Measurements from ENCODE around the gene PTPRE.

The PTPRE gene

GRCh38 chr10:128069351-128070051 lies 162.6 kb downstream of the PTPRE start:
- Histone ChIP-seq H3K4me3 (ENCODE audit: low read depth, low read length) (no peak overlapping the region), H3K9me3 (ENCODE audit: control insufficient read depth, insufficient read depth, low read depth, low read length) (no peaks in the 10 kb centered on the region), H3K36me3 (ENCODE audit: control insufficient read depth in 2 of 2, insufficient read depth in 1 of 2, low read length in 2 of 2) (peaks cover 5 to 60% of the 10 kb centered on the region in 2 experiments; a peak in 2 of 3 replicates), H3K27ac (ENCODE audit: extremely low read depth, low read depth, low read length) (no peak overlapping the region), H3K4me1 (ENCODE audit: control insufficient read depth, insufficient read depth, low read length) (no peaks in the 10 kb centered on the region)
- TF ChIP-seq ZNF2 (tag by site-specific recombination; IDR thresholded peaks at IDR 0.05) (peak; percentile 69; the same call in 1 of the 2 replicates), ZNF654 (tag by site-specific recombination; IDR thresholded peaks at IDR 0.05; ENCODE audit: low read depth) (peak; percentile 89), ZNF24 (tag by site-specific recombination; IDR thresholded peaks at IDR 0.05) (no peak)
- TF ChIP-seq, protein P1, sequence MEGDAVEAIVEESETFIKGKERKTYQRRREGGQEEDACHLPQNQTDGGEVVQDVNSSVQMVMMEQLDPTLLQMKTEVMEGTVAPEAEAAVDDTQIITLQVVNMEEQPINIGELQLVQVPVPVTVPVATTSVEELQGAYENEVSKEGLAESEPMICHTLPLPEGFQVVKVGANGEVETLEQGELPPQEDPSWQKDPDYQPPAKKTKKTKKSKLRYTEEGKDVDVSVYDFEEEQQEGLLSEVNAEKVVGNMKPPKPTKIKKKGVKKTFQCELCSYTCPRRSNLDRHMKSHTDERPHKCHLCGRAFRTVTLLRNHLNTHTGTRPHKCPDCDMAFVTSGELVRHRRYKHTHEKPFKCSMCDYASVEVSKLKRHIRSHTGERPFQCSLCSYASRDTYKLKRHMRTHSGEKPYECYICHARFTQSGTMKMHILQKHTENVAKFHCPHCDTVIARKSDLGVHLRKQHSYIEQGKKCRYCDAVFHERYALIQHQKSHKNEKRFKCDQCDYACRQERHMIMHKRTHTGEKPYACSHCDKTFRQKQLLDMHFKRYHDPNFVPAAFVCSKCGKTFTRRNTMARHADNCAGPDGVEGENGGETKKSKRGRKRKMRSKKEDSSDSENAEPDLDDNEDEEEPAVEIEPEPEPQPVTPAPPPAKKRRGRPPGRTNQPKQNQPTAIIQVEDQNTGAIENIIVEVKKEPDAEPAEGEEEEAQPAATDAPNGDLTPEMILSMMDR (tag by site-specific recombination; IDR thresholded peaks at IDR 0.05): peak; percentile 62
- CTCF ChIA-PET: interaction anchor here (0.5 to 4.9 kb wide), 43 partner anchors 9 to 506 kb away, joined by 3 to 57 read pairs (median 5); partner anchors contain the start of genes CLRN3 and PTPRE
- POLR2A ChIA-PET: interaction anchor here (0.6 to 1.0 kb wide), 2 partner anchors 34 to 49 kb away, joined by 3 to 5 read pairs; no protein-coding TSS in a partner anchor

- CTCF ChIA-PET: interaction anchor here (1.2 to 4.9 kb wide), 13 partner anchors 8 to 507 kb away, joined by 3 to 57 read pairs (median 9); partner anchors contain the start of gene PTPRE
- H3K4me1 ChIP-seq (ENCODE audit: control insufficient read depth, insufficient read depth, low read length): no peaks in the 10 kb centered on the region
- POLR2A ChIA-PET: no interaction called here
- no peak for TF ChIP-seq ZNF623 (tag by site-specific recombination; IDR thresholded peaks at IDR 0.05)
- TF ChIP-seq ZNF654 (tag by site-specific recombination; IDR thresholded peaks at IDR 0.05; ENCODE audit: low read depth): no peak
- TF ChIP-seq, protein P2, sequence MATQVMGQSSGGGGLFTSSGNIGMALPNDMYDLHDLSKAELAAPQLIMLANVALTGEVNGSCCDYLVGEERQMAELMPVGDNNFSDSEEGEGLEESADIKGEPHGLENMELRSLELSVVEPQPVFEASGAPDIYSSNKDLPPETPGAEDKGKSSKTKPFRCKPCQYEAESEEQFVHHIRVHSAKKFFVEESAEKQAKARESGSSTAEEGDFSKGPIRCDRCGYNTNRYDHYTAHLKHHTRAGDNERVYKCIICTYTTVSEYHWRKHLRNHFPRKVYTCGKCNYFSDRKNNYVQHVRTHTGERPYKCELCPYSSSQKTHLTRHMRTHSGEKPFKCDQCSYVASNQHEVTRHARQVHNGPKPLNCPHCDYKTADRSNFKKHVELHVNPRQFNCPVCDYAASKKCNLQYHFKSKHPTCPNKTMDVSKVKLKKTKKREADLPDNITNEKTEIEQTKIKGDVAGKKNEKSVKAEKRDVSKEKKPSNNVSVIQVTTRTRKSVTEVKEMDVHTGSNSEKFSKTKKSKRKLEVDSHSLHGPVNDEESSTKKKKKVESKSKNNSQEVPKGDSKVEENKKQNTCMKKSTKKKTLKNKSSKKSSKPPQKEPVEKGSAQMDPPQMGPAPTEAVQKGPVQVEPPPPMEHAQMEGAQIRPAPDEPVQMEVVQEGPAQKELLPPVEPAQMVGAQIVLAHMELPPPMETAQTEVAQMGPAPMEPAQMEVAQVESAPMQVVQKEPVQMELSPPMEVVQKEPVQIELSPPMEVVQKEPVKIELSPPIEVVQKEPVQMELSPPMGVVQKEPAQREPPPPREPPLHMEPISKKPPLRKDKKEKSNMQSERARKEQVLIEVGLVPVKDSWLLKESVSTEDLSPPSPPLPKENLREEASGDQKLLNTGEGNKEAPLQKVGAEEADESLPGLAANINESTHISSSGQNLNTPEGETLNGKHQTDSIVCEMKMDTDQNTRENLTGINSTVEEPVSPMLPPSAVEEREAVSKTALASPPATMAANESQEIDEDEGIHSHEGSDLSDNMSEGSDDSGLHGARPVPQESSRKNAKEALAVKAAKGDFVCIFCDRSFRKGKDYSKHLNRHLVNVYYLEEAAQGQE (tag by site-specific recombination; IDR thresholded peaks at IDR 0.05): no peak
- no peak for TF ChIP-seq ZBTB44 (tag by site-specific recombination; IDR thresholded peaks at IDR 0.05)
- no peak for TF ChIP-seq ZNF10 (tag by site-specific recombination; IDR thresholded peaks at IDR 0.05)
- TF ChIP-seq PRDM4 (tag by site-specific recombination; IDR thresholded peaks at IDR 0.05): no peak
- TF ChIP-seq ZNF558 (tag by site-specific recombination; IDR thresholded peaks at IDR 0.05): no peak
- TF ChIP-seq ZNF707 (tag by site-specific recombination; IDR thresholded peaks at IDR 0.05): no peak
- TF ChIP-seq ZNF658 (tag by site-specific recombination; IDR thresholded peaks at IDR 0.05): no peak
- no peak for TF ChIP-seq ZNF548 (tag by site-specific recombination; IDR thresholded peaks at IDR 0.05)
- TF ChIP-seq, protein P3, sequence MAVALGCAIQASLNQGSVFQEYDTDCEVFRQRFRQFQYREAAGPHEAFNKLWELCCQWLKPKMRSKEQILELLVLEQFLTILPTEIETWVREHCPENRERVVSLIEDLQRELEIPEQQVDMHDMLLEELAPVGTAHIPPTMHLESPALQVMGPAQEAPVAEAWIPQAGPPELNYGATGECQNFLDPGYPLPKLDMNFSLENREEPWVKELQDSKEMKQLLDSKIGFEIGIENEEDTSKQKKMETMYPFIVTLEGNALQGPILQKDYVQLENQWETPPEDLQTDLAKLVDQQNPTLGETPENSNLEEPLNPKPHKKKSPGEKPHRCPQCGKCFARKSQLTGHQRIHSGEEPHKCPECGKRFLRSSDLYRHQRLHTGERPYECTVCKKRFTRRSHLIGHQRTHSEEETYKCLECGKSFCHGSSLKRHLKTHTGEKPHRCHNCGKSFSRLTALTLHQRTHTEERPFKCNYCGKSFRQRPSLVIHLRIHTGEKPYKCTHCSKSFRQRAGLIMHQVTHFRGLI (tag by site-specific recombination; IDR thresholded peaks at IDR 0.05): no peak
- no peak for TF ChIP-seq ZNF677 (tag by site-specific recombination; IDR thresholded peaks at IDR 0.05)
- TF ChIP-seq ZNF211 (tag by site-specific recombination; IDR thresholded peaks at IDR 0.05; ENCODE audit: low read depth): no peak
- TF ChIP-seq ZNF571 (tag by site-specific recombination; IDR thresholded peaks at IDR 0.05): no peak
- no peak for TF ChIP-seq ZNF174 (tag by site-specific recombination; IDR thresholded peaks at IDR 0.05)
- no peak for TF ChIP-seq EGR2 (tag by site-specific recombination; IDR thresholded peaks at IDR 0.05; ENCODE audit: low read depth)
- H3K4me3 ChIP-seq (ENCODE audit: low read depth, low read length): no peak overlapping the region
- no peaks in the 10 kb centered on the region for H3K9me3 ChIP-seq (ENCODE audit: control insufficient read depth, insufficient read depth, low read depth, low read length)
- no peak overlapping the region for H3K27ac ChIP-seq (ENCODE audit: extremely low read depth, low read depth, low read length)
- peaks cover 5 to 64% of the 10 kb centered on the region in 2 experiments; a peak in 2 of 3 replicates for H3K36me3 ChIP-seq (ENCODE audit: control insufficient read depth in 2 of 2, insufficient read depth in 1 of 2, low read length in 2 of 2)
These were observed 163.3 kb downstream of the PTPRE start for GRCh38 chr10:128070161-128070560.
